Measurements from ENCODE around the gene FBXL7. TPM values are rescaled to one million over a fixed set of nuclear protein-coding genes. Genes with fewer than 3 reads are reported as not detected.

Gene FBXL7
- total and polyA plus RNA-seq, 2 of the 8 experiments (the other 6 are each of a cell fraction or from before 2014, with no cell fraction given) = 17.7 to 17.8 TPM

GRCh38 chr5:15682566-15682965 is 182.6 kb downstream of the FBXL7 start:
- Histone ChIP-seq H2AFZ (ENCODE audit: low read length) (no peak overlapping the region), H4K20me1 (replicated peaks in 1 of 2; ENCODE audit: control insufficient read depth in 1 of 2, insufficient read depth in 2 of 2, low read length in 2 of 2) (no peaks in the 10 kb centered on the region), H2AK5ac (ENCODE audit: low read depth, low read length) (no peak overlapping the region), H3K23ac (ENCODE audit: insufficient read length) (no peak overlapping the region), H3K79me1 (ENCODE audit: low read depth, low read length) (0 out of 2 replicates have a peak, but pooled peaks cover 2% of the 10 kb centered on the region), H3K18ac (ENCODE audit: extremely low read depth, low read length) (no peak overlapping the region), H3K9me3 (ENCODE audit: insufficient read depth in 2 of 2, low read depth in 1 of 2, low read length in 1 of 2) (no peaks in the 10 kb centered on the region), H4K8ac (ENCODE audit: extremely low read depth, insufficient read depth, low read length) (no peak overlapping the region), H4K5ac (ENCODE audit: insufficient read length, low read depth, low read length) (no peak overlapping the region), H3K4me3 (ENCODE audit: extremely low read depth in 1 of 4, insufficient read depth in 2 of 4, low read depth in 3 of 4, low read length in 4 of 4) (no peak overlapping the region), H3K27ac (ENCODE audit: low read depth, low read length) (no peak overlapping the region), H4K91ac (replicated peaks; ENCODE audit: insufficient read length, low read length) (no peak overlapping the region), H3K14ac (ENCODE audit: insufficient read length) (no peak overlapping the region), H3K9ac (replicated peaks in 1 of 4; ENCODE audit: extremely low read depth in 1 of 4, low read depth in 3 of 4, low read length in 3 of 4) (no peak overlapping the region), H3K36me3 (ENCODE audit: control insufficient read depth in 2 of 4, insufficient read depth in 4 of 4, low read length in 3 of 4) (no peaks in the 10 kb centered on the region), H3K4me2 (ENCODE audit: insufficient read depth in 1 of 2, low read depth in 2 of 2, low read length in 2 of 2) (no peak overlapping the region), H2BK5ac (ENCODE audit: low read depth, low read length) (no peak overlapping the region), H2BK20ac (ENCODE audit: low read length) (no peak overlapping the region), H3K56ac (replicated peaks; ENCODE audit: insufficient read length, low read depth, low read length) (no peak overlapping the region), H3K79me2 (ENCODE audit: control insufficient read depth in 1 of 2, insufficient read depth in 2 of 2, low read length in 2 of 2) (peaks cover 0 to 10% of the 10 kb centered on the region in 2 experiments; a peak in 1 of 4 replicates), H2BK15ac (ENCODE audit: low read length) (no peak overlapping the region), H3K4ac (replicated peaks; ENCODE audit: insufficient read length, low read depth, low read length) (no peak overlapping the region), H3K4me1 (replicated peaks in 1 of 4; ENCODE audit: control insufficient read depth in 3 of 4, insufficient read depth in 4 of 4, low read length in 3 of 4) (peaks cover 0 to 5% (median 2%) of the 10 kb centered on the region in 4 experiments; a peak in 3 of 7 replicates), H3K27me3 (replicated peaks in 1 of 4; ENCODE audit: control insufficient read depth in 3 of 4, extremely low read depth in 1 of 4, insufficient read depth in 3 of 4, low read length in 3 of 4) (no peaks in the 10 kb centered on the region), H2BK12ac (ENCODE audit: low read depth, low read length) (no peak overlapping the region), H3K23me2 (ENCODE audit: low read depth, low read length) (no peaks in the 10 kb centered on the region), H2BK120ac (replicated peaks; ENCODE audit: low read depth, low read length) (no peak overlapping the region)
- 73% methylated on average over 1 of the region's 1 CpG; no CpG with 5 or more reads in 1 of the 2 experiments for WGBS, 2 experiments (ENCODE audit: extremely low coverage in 1 of 2, insufficient coverage in 1 of 2, insufficient read length in 1 of 2, insufficient replicate concordance in 2 of 2, low coverage in 1 of 2, low lambda C conversion rate in 2 of 2, missing lambda C conversion rate in 1 of 2)
- ChIA-PET CTCF (ENCODE audit: partially characterized antibody) (interaction anchor here (0.7 to 2.6 kb wide), 38 partner anchors 8 to 312 kb away, joined by 3 to 32 read pairs (median 4); no protein-coding TSS in a partner anchor), POLR2A (ENCODE audit: partially characterized antibody) (no interaction called here)
- FAIRE-seq (no peak), DNase-seq (ENCODE audit: low read depth in 1 of 2, low spot score in 2 of 2) (no peak)
- TF ChIP-seq RNF2 (IDR thresholded peaks at IDR 0.05; ENCODE audit: borderline replicate concordance, low read depth, low read length, missing control alignments, poor library complexity, severe bottlenecking) = no peak
- no peak for TF ChIP-seq RBBP5 (IDR thresholded peaks at IDR 0.05; ENCODE audit: borderline replicate concordance, low read depth, low read length)
- TF ChIP-seq CBX5 (IDR thresholded peaks at IDR 0.05; ENCODE audit: low read depth, low read length) = no peak
- no peak for TF ChIP-seq RAD21 (IDR thresholded peaks at IDR 0.05 in 1 of 2, conservative IDR thresholded peaks at IDR 0.05 in 1 of 2; ENCODE audit: low read depth in 2 of 2, low read length in 2 of 2)
- TF ChIP-seq EZH2 (IDR thresholded peaks at IDR 0.05; ENCODE audit: low read depth, low read length, severe bottlenecking) = no peak
- TF ChIP-seq TEAD4 (IDR thresholded peaks at IDR 0.05; ENCODE audit: low read depth, low read length) = no peak
- TF ChIP-seq CHD1 (IDR thresholded peaks at IDR 0.05; ENCODE audit: low read depth, low read length) = no peak

Data from H1 (cell line).